T-cell (primary cell): Measurements from ENCODE around the gene ADARB2. TPM values are rescaled to one million over a fixed set of nuclear protein-coding genes. Genes with fewer than 3 reads are reported as not detected.

Source experiments
- ATAC-seq, 4 experiments: fragments of 200-7000 bp in 3 of 4; fragments of 150-1000 bp in 1 of 4; cut with Tn5 transposase; replicated peaks in 1 of 4; 1 replicate in 3 of 4; 2 replicates in 1 of 4; pipeline ENCODE4 v1.10.0; 2021; ENCODE audit warnings: moderate library complexity in 3 of 4, mild to moderate bottlenecking in 2 of 4, moderate number of reproducible peaks in 1 of 4
- CTCF ChIA-PET, 2 donors: fragments of 300-600 bp; sonication (Branson Sonifier 250); formaldehyde crosslinking; loops; one replicate each; lab custom pipeline; 2022; ENCODE audit warnings: antibody characterized with exemption in 2 of 2; lab: Charles Lee
- POLR2A ChIA-PET, 2 donors: fragments of 300-600 bp; sonication (Branson Sonifier 250); formaldehyde crosslinking; loops; one replicate each; lab custom pipeline; 2022; ENCODE audit warnings: antibody characterized with exemption in 2 of 2; lab: Charles Lee
- DNase-seq, 35 experiments: peaks; one replicate each; pipeline versions ENCODE4 v3.0.0 to v3.0.0-alpha.2; 2013 to 2023
- H3K27ac ChIP-seq: one replicate; pipeline ENCODE4 v1.5.1; 2013; ENCODE audit warnings: low read length
- H3K27me3 ChIP-seq, 2 experiments: replicated peaks in 1 of 2; 1 replicate in 1 of 2; 2 replicates in 1 of 2; pipeline versions ENCODE4 v1.6.1 to v1.7.0; 2013; ENCODE audit warnings: low read length in 1 of 2, mixed read lengths in 1 of 2; ENCODE audit not compliant: control insufficient read depth in 2 of 2, insufficient read depth in 2 of 2; ENCODE audit errors: extremely low read depth in 1 of 2
- H3K36me3 ChIP-seq, 2 donors: 1 replicate in 1 of 2; 2 replicates in 1 of 2; pipeline versions ENCODE4 v1.6.1 to v1.7.0; 2013; ENCODE audit warnings: low read length in 1 of 2; ENCODE audit not compliant: control insufficient read depth in 2 of 2, insufficient read depth in 1 of 2; ENCODE audit errors: extremely low read depth in 1 of 2
- H3K4me1 ChIP-seq, 2 experiments: 1 replicate in 1 of 2; 2 replicates in 1 of 2; pipeline versions ENCODE4 v1.6.1 to v1.7.0; 2013; ENCODE audit warnings: low read length in 2 of 2, mixed read lengths in 1 of 2; ENCODE audit not compliant: insufficient read depth in 2 of 2, control insufficient read depth in 1 of 2; ENCODE audit errors: extremely low read depth in 1 of 2
- H3K4me3 ChIP-seq, 2 donors: 1 replicate in 1 of 2; 2 replicates in 1 of 2; pipeline versions ENCODE4 v1.5.1 to v1.7.0; 2013; ENCODE audit warnings: mild to moderate bottlenecking in 2 of 2, low read length in 1 of 2, moderate library complexity in 1 of 2; ENCODE audit not compliant: control insufficient read depth in 1 of 2; ENCODE audit errors: extremely low read depth in 1 of 2
- H3K9me3 ChIP-seq: 2 replicates; pipeline ENCODE4 v1.7.0; 2013
- H3K27ac Mint-ChIP-seq, 2 donors: one replicate each; pipeline ENCODE4 v1.8.0; 2020 to 2021; ENCODE audit warnings: mild to moderate bottlenecking in 2 of 2, mixed read lengths in 2 of 2
- H3K27me3 Mint-ChIP-seq, 2 donors: one replicate each; pipeline ENCODE4 v1.8.0; 2021 to 2022; ENCODE audit warnings: mixed read lengths in 2 of 2
- H3K36me3 Mint-ChIP-seq: one replicate; pipeline ENCODE4 v1.8.0; 2021; ENCODE audit warnings: mixed read lengths
- H3K4me1 Mint-ChIP-seq, 3 donors: one replicate each; pipeline ENCODE4 v1.8.0; 2020 to 2022; ENCODE audit warnings: mixed read lengths in 3 of 3, mild to moderate bottlenecking in 1 of 3
- H3K4me3 Mint-ChIP-seq, 3 donors: one replicate each; pipeline ENCODE4 v1.8.0; 2020 to 2022; ENCODE audit warnings: mild to moderate bottlenecking in 3 of 3, mixed read lengths in 3 of 3, moderate library complexity in 3 of 3
- H3K9me3 Mint-ChIP-seq, 3 donors: one replicate each; pipeline ENCODE4 v1.8.0; 2020 to 2022; ENCODE audit warnings: mixed read lengths in 3 of 3
- WGBS: methylation state at CpG from one replicate; pipeline ENCODE4 v1.1.5; 2013; ENCODE audit warnings: missing lambda C conversion rate; ENCODE audit not compliant: insufficient coverage; 5-methylcytosine and 5-hydroxymethylcytosine counted together
- total RNA-seq, 35 experiments: library from RNA in 6 of 35; stranded (reverse) in 6 of 35; fragments of 120-200 nt in 1 of 35; gene quantifications; one replicate each; pipeline versions ENCODE4 v1.2.1 to v1.2.4 and lab custom pipeline; 2013 to 2026

The ADARB2 gene
- total RNA-seq, 5 donors from 2014 or later (not counting 1 experiment from before 2014, with no cell fraction given) = 0.07 to 4.0 (median 0.41) TPM

DNA sequence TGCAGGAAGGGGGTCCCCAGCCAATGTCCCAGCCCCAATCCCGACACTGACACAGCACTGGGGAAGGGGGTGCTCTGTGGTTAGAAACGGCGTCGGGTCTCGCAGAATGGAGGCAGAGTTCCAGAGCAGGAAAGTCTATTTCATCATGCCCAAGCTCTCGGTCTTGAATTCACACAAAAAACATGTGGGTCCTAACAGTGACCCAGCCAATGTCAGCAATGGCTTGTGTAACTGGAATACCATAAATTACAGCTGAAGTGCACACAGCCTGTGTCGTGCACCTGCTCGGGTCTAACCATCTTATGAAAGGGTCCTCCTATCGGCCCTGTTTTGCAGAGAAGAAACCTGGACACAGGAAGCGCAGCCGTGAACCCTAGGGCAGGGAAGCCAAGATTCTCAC is 324.1 kb downstream of the ADARB2 start:
- POLR2A ChIA-PET = no interaction called here
- Histone ChIP-seq H3K4me3 (no peak overlapping the region), H3K9me3 (no peaks in the 10 kb centered on the region), H3K4me1 (no peaks in the 10 kb centered on the region), H3K27me3 (peaks cover 0 to 50% of the 10 kb centered on the region in 2 experiments), H3K27ac (no peak overlapping the region), H3K36me3 (no peaks in the 10 kb centered on the region)
- CTCF ChIA-PET = no interaction called here
- Mint-ChIP-seq H3K27ac (no peak overlapping the region), H3K4me1 (no peaks in the 10 kb centered on the region), H3K4me3 (no peak overlapping the region), H3K27me3 (peaks cover 38 to 54% of the 10 kb centered on the region in 2 donors), H3K36me3 (no peaks in the 10 kb centered on the region), H3K9me3 (no peaks in the 10 kb centered on the region)
- WGBS = 88% methylated on average over 10 of the region's 11 CpGs
- ATAC-seq = no peak
- no peak for DNase-seq

GRCh38 chr10:1412531-1413189 is 324.7 kb downstream of the ADARB2 start:
- Mint-ChIP-seq H3K4me1 (no peaks in the 10 kb centered on the region), H3K4me3 (no peak overlapping the region), H3K27me3 (peaks cover 38 to 48% of the 10 kb centered on the region in 2 donors), H3K27ac (no peak overlapping the region), H3K9me3 (no peaks in the 10 kb centered on the region), H3K36me3 (no peaks in the 10 kb centered on the region)
- H3K36me3 ChIP-seq = no peaks in the 10 kb centered on the region
- ChIA-PET CTCF (no interaction called here), POLR2A (no interaction called here)
- no peak overlapping the region for H3K27ac ChIP-seq
- 83% methylated on average over 12 of the region's 19 CpGs for WGBS
- H3K4me3 ChIP-seq = no peak overlapping the region
- H3K4me1 ChIP-seq = no peaks in the 10 kb centered on the region
- no peaks in the 10 kb centered on the region for H3K9me3 ChIP-seq
- no peak for ATAC-seq
- H3K27me3 ChIP-seq = peaks cover 0 to 46% of the 10 kb centered on the region in 2 experiments
- DNase-seq = no peak

GRCh38 chr10:1411956-1412355 is 325.4 kb downstream of the ADARB2 start:
- Mint-ChIP-seq H3K9me3 (no peaks in the 10 kb centered on the region), H3K4me3 (no peak overlapping the region), H3K27me3 (peaks cover 34 to 42% of the 10 kb centered on the region in 2 donors), H3K4me1 (no peaks in the 10 kb centered on the region), H3K27ac (no peak overlapping the region), H3K36me3 (no peaks in the 10 kb centered on the region)
- DNase-seq (no peak), ATAC-seq (no peak)
- no peak overlapping the region for H3K27ac ChIP-seq
- ChIA-PET POLR2A (no interaction called here), CTCF (no interaction called here)
- no peak overlapping the region for H3K4me3 ChIP-seq
- H3K36me3 ChIP-seq = no peaks in the 10 kb centered on the region
- H3K9me3 ChIP-seq = no peaks in the 10 kb centered on the region
- peaks cover 0 to 49% of the 10 kb centered on the region in 2 experiments for H3K27me3 ChIP-seq
- H3K4me1 ChIP-seq = no peaks in the 10 kb centered on the region
- WGBS = 3% methylated on average over 5 of the region's 17 CpGs

DNA sequence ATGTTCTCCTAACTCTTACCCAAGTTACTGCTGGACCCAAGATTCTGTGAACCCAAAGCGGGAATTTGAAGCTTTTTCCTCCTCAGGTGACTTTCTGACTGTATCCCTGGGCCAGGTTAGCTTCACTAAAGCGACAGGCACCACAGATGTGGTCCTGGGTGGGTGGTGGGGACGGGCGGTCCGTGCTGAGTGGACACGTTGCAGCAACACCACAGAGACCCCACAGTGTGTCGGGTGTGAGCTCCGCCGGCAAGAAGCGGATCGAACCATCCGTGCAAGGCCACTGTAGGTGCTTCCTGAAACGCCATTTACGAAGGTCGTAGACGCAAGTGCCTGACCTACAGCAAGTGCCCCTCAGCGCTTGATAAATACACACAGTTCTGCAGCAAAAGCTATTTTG is 325.9 kb downstream of the ADARB2 start:
- 86% methylated on average over 16 of the region's 17 CpGs for WGBS
- Mint-ChIP-seq H3K27ac (no peak overlapping the region), H3K9me3 (no peaks in the 10 kb centered on the region), H3K4me3 (no peak overlapping the region), H3K27me3 (peaks cover 32 to 38% of the 10 kb centered on the region in 2 donors), H3K36me3 (no peaks in the 10 kb centered on the region), H3K4me1 (no peaks in the 10 kb centered on the region)
- Histone ChIP-seq H3K27ac (no peak overlapping the region), H3K9me3 (no peaks in the 10 kb centered on the region), H3K4me3 (no peak overlapping the region), H3K36me3 (no peaks in the 10 kb centered on the region), H3K4me1 (no peaks in the 10 kb centered on the region), H3K27me3 (peaks cover 0 to 48% of the 10 kb centered on the region in 2 experiments)
- ATAC-seq = no peak
- ChIA-PET POLR2A (no interaction called here), CTCF (no interaction called here)
- no peak for DNase-seq

GRCh38 chr10:1410469-1411395 is 326.6 kb downstream of the ADARB2 start:
- CTCF ChIA-PET = no interaction called here
- POLR2A ChIA-PET = no interaction called here
- H3K4me1 Mint-ChIP-seq = no peaks in the 10 kb centered on the region
- H3K27me3 Mint-ChIP-seq = peaks cover 32 to 36% of the 10 kb centered on the region in 2 donors
- Histone ChIP-seq H3K27ac (no peak overlapping the region), H3K9me3 (no peaks in the 10 kb centered on the region), H3K4me1 (no peaks in the 10 kb centered on the region), H3K36me3 (no peaks in the 10 kb centered on the region), H3K27me3 (peaks cover 0 to 50% of the 10 kb centered on the region in 2 experiments), H3K4me3 (no peak overlapping the region)
- DNase-seq (no peak), ATAC-seq (no peak)
- WGBS = 76% methylated on average over 33 of the region's 33 CpGs
- no peaks in the 10 kb centered on the region for H3K9me3 Mint-ChIP-seq
- no peak overlapping the region for H3K27ac Mint-ChIP-seq
- H3K36me3 Mint-ChIP-seq = no peaks in the 10 kb centered on the region
- H3K4me3 Mint-ChIP-seq = no peak overlapping the region

- Mint-ChIP-seq H3K36me3 (no peaks in the 10 kb centered on the region), H3K4me3 (no peak overlapping the region), H3K9me3 (no peaks in the 10 kb centered on the region), H3K4me1 (no peaks in the 10 kb centered on the region), H3K27me3 (peaks cover 27 to 33% of the 10 kb centered on the region in 2 donors), H3K27ac (no peak overlapping the region)
- ChIA-PET CTCF (no interaction called here), POLR2A (no interaction called here)
- Histone ChIP-seq H3K36me3 (no peaks in the 10 kb centered on the region), H3K27ac (no peak overlapping the region), H3K9me3 (no peaks in the 10 kb centered on the region), H3K4me3 (no peak overlapping the region), H3K4me1 (no peaks in the 10 kb centered on the region), H3K27me3 (peaks cover 0 to 50% of the 10 kb centered on the region in 2 experiments)
- ATAC-seq (no peak), DNase-seq (no peak)
- WGBS = 81% methylated on average over 8 of the region's 11 CpGs
Measured at GRCh38 chr10:1410032-1410431, 327.3 kb downstream of the ADARB2 start.
